ENCODE results near the gene MOB3A.
A peak's percentile ranks its signal among the peaks of the same experiment; 100 is the strongest.

MOB3A gene

DNA sequence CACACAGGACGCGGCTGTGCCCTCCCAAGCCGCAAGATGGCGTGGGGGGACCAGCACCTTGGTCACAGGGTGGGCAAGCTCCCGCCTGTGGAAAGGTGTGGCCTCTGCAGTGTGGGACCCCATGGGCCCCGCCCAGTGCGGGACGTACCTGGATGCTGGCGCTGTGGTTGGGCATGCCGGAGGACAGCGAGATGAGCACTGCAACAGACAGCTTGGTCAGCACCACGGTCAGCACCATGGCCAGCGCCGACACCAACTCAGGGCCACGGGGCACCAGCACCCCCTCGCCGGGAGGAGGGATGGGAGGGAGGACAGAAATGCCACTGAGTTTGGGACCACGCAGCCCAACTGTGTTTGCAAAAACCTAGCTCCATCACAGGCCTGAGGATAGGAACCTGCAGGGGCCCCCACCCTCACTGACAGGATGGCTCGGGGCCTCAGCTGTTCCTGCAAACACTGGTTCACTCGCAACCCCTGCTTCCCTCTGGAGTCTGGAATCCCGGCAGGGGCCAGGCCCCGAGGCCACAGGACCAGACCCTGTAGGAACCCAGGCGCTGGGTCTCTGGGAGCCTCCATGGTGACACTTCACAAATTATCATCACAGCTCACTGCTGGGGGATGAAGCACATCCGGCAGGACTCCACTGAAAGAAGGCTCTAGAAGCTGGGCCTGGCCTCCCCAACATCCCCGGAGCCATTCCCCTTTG lies 27.7 kb upstream of the MOB3A start:
- DNase-seq (ENCODE audit: low spot score): peak; percentile 93

- DNase-seq (ENCODE audit: low spot score): no peak
These were observed 26.9 kb upstream of the MOB3A start for GRCh38 chr19:2122982-2123381.

GRCh38 chr19:2122251-2122650 lies 26.1 kb upstream of the MOB3A start:
- DNase-seq (ENCODE audit: low spot score): no peak

DNA sequence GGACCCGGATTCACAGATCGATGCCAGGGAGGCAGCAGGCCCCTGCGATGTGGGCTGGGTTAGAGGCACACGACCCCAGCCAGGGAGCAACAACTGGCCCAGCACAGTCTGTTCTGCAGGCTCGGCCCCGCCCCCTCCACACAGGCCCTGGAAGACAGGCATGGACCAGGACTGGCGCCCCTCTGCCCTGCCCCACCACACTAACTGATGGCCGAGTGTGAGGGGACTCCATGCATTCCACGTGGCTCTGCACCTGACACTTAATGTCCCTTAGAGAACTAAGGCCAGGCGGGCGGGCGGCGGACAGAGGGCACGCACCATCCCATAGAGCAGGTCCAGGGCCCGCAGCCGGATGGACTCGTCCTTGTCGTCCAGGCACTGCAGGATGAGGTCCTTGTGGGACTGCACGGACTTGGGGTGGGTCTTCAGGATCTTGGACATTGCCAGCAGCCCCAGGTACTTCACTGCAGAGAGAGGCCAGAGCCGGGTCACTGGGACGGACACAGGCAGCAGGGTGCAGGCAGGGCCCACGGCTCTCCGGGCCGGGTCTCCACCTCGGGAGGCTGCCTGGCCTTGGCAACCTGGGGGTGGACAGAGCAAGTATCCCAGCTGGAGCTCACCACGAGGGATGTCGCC lies 25.4 kb upstream of the MOB3A start:
- DNase-seq (ENCODE audit: low spot score): no peak

GRCh38 chr19:2120821-2121220 lies 24.7 kb upstream of the MOB3A start:
- no peak for DNase-seq (ENCODE audit: low spot score)

DNA sequence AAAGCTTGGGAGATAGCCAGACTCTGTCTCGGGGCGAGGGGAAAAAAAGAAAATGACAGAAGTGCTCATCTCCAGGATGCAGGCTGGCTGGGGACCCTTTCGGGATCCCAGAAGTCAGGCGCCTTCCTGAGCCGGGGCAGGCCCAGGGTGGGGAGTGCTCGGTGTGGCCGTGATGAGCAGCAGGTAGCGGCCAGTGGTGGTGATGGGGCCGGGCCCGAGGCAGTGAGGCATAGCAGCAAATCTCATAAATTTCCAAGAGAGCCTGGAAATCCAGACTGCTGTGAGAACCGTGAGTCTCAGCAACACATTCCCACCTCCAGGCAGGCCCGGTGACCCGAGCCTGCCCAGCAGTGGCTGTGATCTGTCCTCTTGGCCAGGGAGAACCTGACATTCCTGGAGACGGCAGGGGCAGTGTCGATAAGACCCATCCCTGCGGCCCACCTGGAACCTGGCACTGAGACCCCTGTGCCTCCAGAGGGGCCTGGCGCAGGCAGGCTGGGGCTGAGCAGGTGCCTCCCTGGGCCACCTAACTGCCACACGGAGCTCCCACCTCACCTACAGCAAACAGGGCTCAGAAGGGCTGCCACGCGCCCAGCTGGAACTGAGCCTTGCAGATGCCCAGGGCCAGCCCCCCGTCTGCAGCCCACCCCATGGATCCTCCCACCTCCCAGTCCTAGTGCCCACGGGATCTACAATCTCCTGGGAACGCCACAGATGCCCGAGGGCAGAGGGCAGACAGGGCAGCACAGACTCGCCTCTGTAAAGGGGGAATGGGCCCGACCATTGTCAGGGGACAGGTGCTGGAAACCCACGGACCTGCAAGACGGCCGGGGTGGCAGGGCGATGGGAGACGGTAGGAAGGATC lies 24.0 kb upstream of the MOB3A start:
- DNase-seq (ENCODE audit: low spot score): no peak

DNA sequence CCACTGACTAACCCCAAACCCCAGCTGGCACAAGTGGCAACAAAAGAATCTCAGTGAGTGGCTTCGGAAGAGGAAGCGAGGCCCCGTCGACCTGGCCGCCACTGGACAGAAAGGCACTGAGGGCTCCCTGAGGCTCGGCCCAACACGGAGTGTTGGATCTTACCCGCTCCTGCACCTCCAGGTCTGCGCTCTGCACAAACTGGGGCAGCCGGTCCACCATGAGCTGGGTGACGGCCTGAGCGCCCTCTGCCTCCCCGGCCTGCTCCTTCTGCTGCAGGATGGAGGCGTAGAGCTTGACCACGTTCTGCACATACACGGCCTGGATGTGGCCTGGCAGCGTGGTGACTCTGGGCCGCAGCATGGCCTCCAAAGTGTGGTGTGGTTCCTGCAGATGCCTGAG lies 22.3 kb upstream of the MOB3A start:
- no peak for DNase-seq (ENCODE audit: low spot score)

GRCh38 chr19:2117215-2117960 lies 21.3 kb upstream of the MOB3A start:
- DNase-seq (ENCODE audit: low spot score): no peak

GRCh38 chr19:2116507-2116906 lies 20.4 kb upstream of the MOB3A start:
- DNase-seq (ENCODE audit: low spot score): no peak

DNA sequence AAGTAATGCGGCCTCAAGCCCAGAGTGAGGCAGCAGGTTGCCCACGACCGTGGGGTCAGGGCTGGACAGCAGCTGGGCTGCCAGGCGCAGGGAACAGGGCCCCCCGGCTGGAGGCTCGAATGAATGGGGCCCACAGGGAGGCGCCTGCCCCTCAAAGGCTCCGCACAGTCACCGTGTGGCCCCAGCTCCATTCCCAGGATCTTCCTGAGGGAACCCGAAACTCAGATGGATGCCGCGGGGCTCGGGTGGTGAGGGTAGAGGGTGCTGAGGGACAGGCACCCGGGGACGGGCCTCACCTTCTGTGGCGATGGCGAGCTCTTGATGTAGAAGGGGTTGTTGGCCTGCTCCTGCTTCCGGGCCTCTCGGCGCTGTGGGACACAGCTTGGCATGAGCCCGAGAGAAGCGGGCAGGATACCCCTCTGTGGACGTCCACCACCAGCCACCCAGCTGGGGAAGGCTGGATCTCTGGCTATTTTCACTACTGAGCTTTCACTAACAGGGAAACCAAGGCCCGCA lies 19.8 kb upstream of the MOB3A start:
- DNase-seq (ENCODE audit: low spot score): no peak

- DNase-seq (ENCODE audit: low spot score): no peak
These were observed 19.2 kb upstream of the MOB3A start for GRCh38 chr19:2115324-2115723.

GRCh38 chr19:2114821-2115220 lies 18.7 kb upstream of the MOB3A start:
- no peak for DNase-seq (ENCODE audit: low spot score)

DNA sequence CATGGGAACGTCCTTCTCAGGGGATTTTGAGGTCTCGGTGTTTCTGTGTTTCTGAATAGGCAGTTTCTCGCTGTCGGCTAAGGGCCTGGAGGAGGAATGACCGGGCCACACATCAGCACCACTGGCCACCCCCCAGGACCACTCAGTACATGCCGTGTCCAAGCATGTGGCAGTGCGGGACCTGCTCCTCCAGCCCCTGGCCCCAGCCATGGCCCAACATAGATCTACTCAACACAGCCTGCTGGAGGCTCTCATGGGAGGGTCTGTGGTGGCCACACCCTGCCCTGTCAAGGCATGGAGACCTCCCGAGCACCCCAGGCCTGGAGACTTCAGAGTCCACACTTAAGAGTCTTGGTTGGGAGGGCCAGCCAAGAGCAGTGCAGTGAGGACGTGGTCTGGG lies 18.1 kb upstream of the MOB3A start:
- no peak for DNase-seq (ENCODE audit: low spot score)

DNA sequence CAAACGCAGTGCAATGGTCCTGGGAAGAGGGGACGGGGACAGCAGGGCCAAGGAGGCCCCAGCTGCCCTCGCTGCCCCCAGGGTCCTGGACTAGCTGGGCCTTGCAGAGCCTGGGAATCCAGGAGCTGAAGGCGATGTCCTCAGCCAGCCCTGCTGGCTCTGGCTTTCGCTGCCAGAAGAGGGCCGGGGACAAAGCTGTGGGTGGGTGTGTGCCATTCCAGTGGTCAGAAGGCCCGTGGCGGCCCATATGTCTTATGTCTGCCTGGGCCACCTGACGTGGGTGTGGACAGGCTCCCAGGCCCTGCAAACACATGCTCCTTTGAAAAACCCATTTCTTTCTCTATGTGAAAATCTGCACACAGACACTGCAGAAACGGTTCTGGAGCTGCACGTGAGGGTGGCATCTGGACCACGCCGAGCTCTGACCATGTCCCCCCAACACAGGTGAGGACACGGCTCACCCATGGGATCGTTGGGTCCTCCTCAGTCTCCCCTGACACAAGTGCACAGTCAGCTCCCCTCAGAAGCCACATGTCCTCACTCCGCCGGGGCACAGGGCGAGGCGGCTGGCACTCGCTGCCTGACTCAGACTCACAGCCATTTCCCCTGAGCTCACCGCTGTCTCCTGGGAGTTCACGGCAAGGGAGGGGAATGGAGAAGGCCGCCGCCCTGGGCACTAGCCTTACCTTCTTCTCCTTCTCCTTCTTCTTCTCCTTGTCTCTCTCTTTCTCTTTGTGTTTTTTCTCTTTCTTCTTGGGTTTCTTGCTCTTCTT lies 17.5 kb upstream of the MOB3A start:
- no peak for DNase-seq (ENCODE audit: low spot score)

- no peak for DNase-seq (ENCODE audit: low spot score)
These were observed 16.6 kb upstream of the MOB3A start for GRCh38 chr19:2112516-2113320.

- no peak for DNase-seq (ENCODE audit: low spot score)
These were observed 15.8 kb upstream of the MOB3A start for GRCh38 chr19:2111886-2112285.

GRCh38 chr19:2111425-2111824 lies 15.3 kb upstream of the MOB3A start:
- no peak for DNase-seq (ENCODE audit: low spot score)

DNA sequence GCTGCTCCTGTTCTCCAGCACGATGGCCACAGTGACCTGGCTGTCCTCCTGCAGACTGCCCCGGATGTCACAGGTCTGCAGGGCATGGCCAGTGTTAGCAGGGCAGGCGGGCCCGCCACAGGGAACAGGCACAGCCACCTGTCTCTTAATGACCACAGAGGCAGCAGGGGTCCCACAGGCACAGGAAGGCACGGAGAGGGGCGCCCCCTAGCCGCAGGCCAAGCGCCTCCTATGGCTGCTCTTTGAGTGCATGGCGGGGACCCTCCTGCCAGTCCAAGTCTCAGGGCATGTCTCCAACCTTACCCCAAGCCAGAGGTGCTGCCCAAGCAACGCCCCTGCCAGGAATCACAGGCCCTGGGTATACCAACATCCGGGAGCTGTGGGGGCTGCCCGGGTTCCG lies 14.7 kb upstream of the MOB3A start:
- peak; percentile 77 for DNase-seq (ENCODE audit: low spot score)

DNA sequence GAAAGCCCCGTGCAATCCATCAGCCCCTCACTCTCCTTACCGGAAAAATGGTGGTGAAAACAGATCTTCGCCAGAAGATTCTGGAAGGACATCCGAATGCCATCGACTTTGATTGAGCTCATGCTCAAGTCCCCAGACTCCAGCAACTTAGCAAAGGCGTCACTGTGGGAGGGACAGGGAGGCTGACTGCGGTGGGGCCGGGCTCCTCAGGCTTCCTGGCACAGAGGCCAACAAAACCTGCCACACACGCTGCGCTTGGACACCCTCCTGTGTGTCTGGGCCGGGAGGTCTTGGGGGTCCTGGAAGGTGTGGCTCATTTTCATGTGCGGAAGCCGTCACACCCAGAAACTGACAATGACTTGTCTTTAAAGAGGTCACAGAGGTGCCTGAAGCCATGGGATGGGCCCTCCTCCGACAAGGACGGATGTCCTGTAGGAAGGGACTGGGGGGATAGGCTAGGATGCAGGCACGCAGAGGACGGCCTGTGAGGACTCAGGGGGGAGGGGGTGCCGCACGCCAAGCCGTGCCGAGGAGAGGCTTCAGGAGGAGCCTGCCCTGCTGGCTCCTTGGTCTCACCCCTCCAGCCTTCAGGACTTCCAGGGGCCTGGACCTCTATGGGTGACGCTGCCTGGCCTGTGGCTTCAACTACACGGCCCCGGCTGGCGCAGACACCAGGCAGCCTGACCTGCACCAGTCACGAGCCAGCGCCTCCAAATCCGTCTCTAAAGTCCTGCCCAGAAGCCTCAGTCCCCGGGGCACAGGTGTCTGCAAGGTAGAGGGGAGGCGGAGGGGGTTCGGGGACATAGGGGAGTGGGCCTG lies 13.1 kb upstream of the MOB3A start:
- DNase-seq (ENCODE audit: low spot score): no peak

Data from iPS-NIHi11 (cell line).